Keratinocyte (primary cell): Measurements from ENCODE around the gene CD24.

Source experiments
- EZH2 ChIP-seq: IDR thresholded peaks from one replicate; pipeline ENCODE4 v1.6.1; 2012; ENCODE audit warnings: inconsistent platforms, mild to moderate bottlenecking, low read length, moderate library complexity
- TF ChIP-seq, protein P1 (sequence below), 3 experiments: IDR thresholded peaks in 1 of 3; conservative IDR thresholded peaks in 1 of 3; optimal IDR thresholded peaks in 1 of 3; 2 replicates in 2 of 3; 3 replicates in 1 of 3; pipeline versions ENCODE3 to v1.5.1; 2011; ENCODE audit warnings: low read length in 3 of 3, mild to moderate bottlenecking in 3 of 3, moderate library complexity in 2 of 3, control low read depth in 1 of 3, inconsistent platforms in 1 of 3; ENCODE audit not compliant: insufficient read depth in 2 of 3; ENCODE audit errors: extremely low read depth in 1 of 3

DNA sequence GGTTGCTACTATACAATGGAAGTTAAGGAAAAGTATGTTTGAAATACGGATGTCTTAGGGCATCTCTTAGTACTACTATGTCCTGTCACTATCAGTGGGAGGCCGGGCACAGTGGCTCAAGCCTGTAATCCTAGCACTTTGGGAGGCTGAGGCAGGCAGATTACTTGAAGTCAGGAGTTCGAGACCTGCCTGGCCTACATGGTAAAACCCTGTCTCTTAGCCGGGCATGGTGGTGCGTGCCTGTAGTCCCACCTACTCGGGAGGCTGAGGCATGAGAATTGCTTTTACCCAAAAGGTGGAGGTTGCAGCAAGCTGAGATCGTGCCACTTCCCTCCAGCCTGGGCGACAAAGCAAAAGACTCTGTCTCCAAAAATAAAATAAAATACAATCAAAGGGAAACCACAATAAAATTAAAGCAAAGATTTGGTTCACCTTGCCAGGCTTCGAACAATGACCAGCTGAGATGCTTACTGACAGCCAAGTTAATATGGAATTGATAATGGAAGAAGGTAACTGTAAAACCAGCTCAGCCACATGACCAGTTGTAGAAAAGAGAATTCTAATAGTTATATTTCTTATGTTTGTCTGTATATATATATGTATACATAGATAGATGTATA, 6.5 kb downstream of the CD24 start:
- TF ChIP-seq, protein P1, sequence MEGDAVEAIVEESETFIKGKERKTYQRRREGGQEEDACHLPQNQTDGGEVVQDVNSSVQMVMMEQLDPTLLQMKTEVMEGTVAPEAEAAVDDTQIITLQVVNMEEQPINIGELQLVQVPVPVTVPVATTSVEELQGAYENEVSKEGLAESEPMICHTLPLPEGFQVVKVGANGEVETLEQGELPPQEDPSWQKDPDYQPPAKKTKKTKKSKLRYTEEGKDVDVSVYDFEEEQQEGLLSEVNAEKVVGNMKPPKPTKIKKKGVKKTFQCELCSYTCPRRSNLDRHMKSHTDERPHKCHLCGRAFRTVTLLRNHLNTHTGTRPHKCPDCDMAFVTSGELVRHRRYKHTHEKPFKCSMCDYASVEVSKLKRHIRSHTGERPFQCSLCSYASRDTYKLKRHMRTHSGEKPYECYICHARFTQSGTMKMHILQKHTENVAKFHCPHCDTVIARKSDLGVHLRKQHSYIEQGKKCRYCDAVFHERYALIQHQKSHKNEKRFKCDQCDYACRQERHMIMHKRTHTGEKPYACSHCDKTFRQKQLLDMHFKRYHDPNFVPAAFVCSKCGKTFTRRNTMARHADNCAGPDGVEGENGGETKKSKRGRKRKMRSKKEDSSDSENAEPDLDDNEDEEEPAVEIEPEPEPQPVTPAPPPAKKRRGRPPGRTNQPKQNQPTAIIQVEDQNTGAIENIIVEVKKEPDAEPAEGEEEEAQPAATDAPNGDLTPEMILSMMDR (optimal IDR thresholded peaks at IDR 0.05 in 1 of 3, IDR thresholded peaks at IDR 0.05 in 1 of 3, conservative IDR thresholded peaks at IDR 0.05 in 1 of 3; ENCODE audit: extremely low read depth in 1 of 3, insufficient read depth in 2 of 3, low read length in 3 of 3) = no peak
- no peak for TF ChIP-seq EZH2
